ENCODE measurements around the gene CYP21A2. TPM values are rescaled to one million over a fixed set of nuclear protein-coding genes. Genes with fewer than 3 reads are reported as not detected.

Gene CYP21A2
- total and polyA plus RNA-seq, 10 of the 15 experiments (the other 5 are each of a cell fraction or from before 2014, with no cell fraction given), result 0.04 to 0.92 (median 0.23) TPM; not detected in 7

- intact Hi-C loops (cut with micrococcal nuclease; ENCODE audit: unreplicated experiment) (loop anchor here (10.0 kb wide), 1 partner anchor 107 kb away; the partner anchor contains the start of genes PPT2 and PRRT1), in situ Hi-C loops (cut with MboI) (no loop called here)
- no peak overlapping the region for H2AFZ ChIP-seq (ENCODE audit: control insufficient read depth, low read depth, low read length)
- no TSS peak for BruUV-seq (replicated peaks)
- H3K36me3 ChIP-seq (ENCODE audit: control insufficient read depth in 2 of 2, insufficient read depth in 2 of 2, low read length in 1 of 2), result no peaks in the 10 kb centered on the region
- ChIA-PET SMC1A (ENCODE audit: uncharacterized antibody, unreplicated experiment) (interaction anchor here (0.6 to 0.7 kb wide), 3 partner anchors 113 to 739 kb away, joined by 3 read pairs; no protein-coding TSS in a partner anchor), RAD21 (ENCODE audit: unreplicated experiment) (interaction anchor here (0.8 kb wide), 1 partner anchor 664 kb away, joined by 3 read pairs; no protein-coding TSS in a partner anchor), CTCF (interaction anchor here (0.9 to 2.6 kb wide), 5 partner anchors 15 to 107 kb away, joined by 3 to 6 read pairs (median 3); no protein-coding TSS in a partner anchor), POLR2A (no interaction called here)
- peaks cover 0 to 3% of the 10 kb centered on the region in 2 experiments; a peak in 2 of 4 replicates for H3K27me3 ChIP-seq (replicated peaks in 1 of 2; ENCODE audit: control insufficient read depth in 2 of 2, insufficient read depth in 2 of 2, low read length in 1 of 2)
- no peak overlapping the region for H3K4me2 ChIP-seq (ENCODE audit: control insufficient read depth, insufficient read depth)
- H3K9ac ChIP-seq (ENCODE audit: control insufficient read depth, insufficient read depth, low read length), result no peak overlapping the region
- H3K9me3 ChIP-seq (replicated peaks; ENCODE audit: control insufficient read depth, insufficient read depth, low read length), result no peaks in the 10 kb centered on the region
- no peaks in the 10 kb centered on the region for H3K4me1 ChIP-seq (ENCODE audit: control insufficient read depth, insufficient read depth, low read length)
- ATAC-seq (peak; percentile 96), DNase-seq (ENCODE audit: low read depth, low spot score) (no peak), FAIRE-seq (peak; percentile 64)
- H3K79me2 ChIP-seq (ENCODE audit: control insufficient read depth, insufficient read depth, low read length), result no peaks in the 10 kb centered on the region
- no peak overlapping the region for H3K4me3 ChIP-seq
- no peaks in the 10 kb centered on the region for H4K20me1 ChIP-seq (ENCODE audit: control insufficient read depth, insufficient read depth)
- no peak overlapping the region for H3K27ac ChIP-seq (ENCODE audit: control insufficient read depth, insufficient read depth)
- WGBS (ENCODE audit: insufficient coverage, insufficient replicate concordance, low lambda C conversion rate, missing lambda C conversion rate), result 25% methylated on average over 42 of the region's 42 CpGs
- no peak for TF ChIP-seq SUPT20H (IDR thresholded peaks at IDR 0.05; ENCODE audit: borderline replicate concordance, control insufficient read depth, low read depth, low read length)
- TF ChIP-seq USF1 (IDR thresholded peaks at IDR 0.05; ENCODE audit: borderline replicate concordance, extremely low read length, insufficient read depth, low read depth, low read length), result no peak
- TF ChIP-seq RFX5 (IDR thresholded peaks at IDR 0.05; ENCODE audit: low read depth, low read length), result 0 out of 2 replicates have a peak, but pooled peaks have one; percentile 16
- TF ChIP-seq ETV6 (conservative IDR thresholded peaks at IDR 0.05 in 1 of 2, IDR thresholded peaks at IDR 0.05 in 1 of 2; ENCODE audit: borderline replicate concordance in 1 of 2, low read depth in 1 of 2), result no peak
- TF ChIP-seq CEBPB (IDR thresholded peaks at IDR 0.05; ENCODE audit: borderline replicate concordance in 1 of 2, low read depth in 2 of 2, low read length in 2 of 2), result no peak
- no peak for TF ChIP-seq TARDBP (IDR thresholded peaks at IDR 0.05; ENCODE audit: borderline replicate concordance)
- peak; percentile 78 to 90 (median 81) for TF ChIP-seq CTCF (IDR thresholded peaks at IDR 0.05 in 2 of 3, conservative IDR thresholded peaks at IDR 0.05 in 1 of 3; ENCODE audit: control insufficient read depth in 2 of 3, extremely low read depth in 1 of 3, insufficient read depth in 1 of 3, low read depth in 3 of 3, low read length in 3 of 3)
- TF ChIP-seq NR2C1 (IDR thresholded peaks at IDR 0.05), result no peak
- no peak for TF ChIP-seq TCF3 (IDR thresholded peaks at IDR 0.05; ENCODE audit: borderline replicate concordance, insufficient read depth, low read depth, low read length)
- no peak for TF ChIP-seq ZNF274 (IDR thresholded peaks at IDR 0.05; ENCODE audit: insufficient read depth, insufficient read length)
- TF ChIP-seq E2F4 (IDR thresholded peaks at IDR 0.05; ENCODE audit: low read depth, low read length), result no peak
- no peak for TF ChIP-seq BRCA1 (IDR thresholded peaks at IDR 0.05; ENCODE audit: low read depth, low read length)
- no peak for TF ChIP-seq RAD51 (IDR thresholded peaks at IDR 0.05)
- TF ChIP-seq IRF5 (IDR thresholded peaks at IDR 0.05; ENCODE audit: borderline replicate concordance), result no peak
- no peak for TF ChIP-seq KLF5 (IDR thresholded peaks at IDR 0.05; ENCODE audit: partially characterized antibody)
- no peak for TF ChIP-seq CBX5 (IDR thresholded peaks at IDR 0.05; ENCODE audit: low read depth)
- TF ChIP-seq SMC3 (IDR thresholded peaks at IDR 0.05; ENCODE audit: borderline replicate concordance, low read length), result peak; percentile 57
Observed at GRCh38 chr6:32047855-32048766, 9.9 kb downstream of the CYP21A2 start.
